Measurements from ENCODE around the gene EFL1. TPM values are rescaled to one million over a fixed set of nuclear protein-coding genes. Genes with fewer than 3 reads are reported as not detected.

Gene EFL1
- total and polyA plus RNA-seq, 9 of the 15 experiments (the other 6 are each of a cell fraction or from before 2014, with no cell fraction given), result 4.8 to 32.5 (median 16.9) TPM

GRCh38 chr15:82081914-82082762 is 180.4 kb downstream of the EFL1 start:
- WGBS (ENCODE audit: insufficient coverage, low coverage, missing lambda C conversion rate), result 38% methylated on average over 14 of the region's 14 CpGs
- peaks cover 5 to 15% of the 10 kb centered on the region in 2 experiments; a peak in 4 of 5 replicates for H3K4me1 ChIP-seq (replicated peaks in 1 of 2; ENCODE audit: control insufficient read depth in 2 of 2, insufficient read depth in 2 of 2, low read length in 2 of 2)
- POLR2A ChIA-PET, result interaction anchor here (1.7 kb wide), 1 partner anchor 9 kb away, joined by 6 read pairs; no protein-coding TSS in a partner anchor
- H3K9me3 ChIP-seq (replicated peaks; ENCODE audit: control insufficient read depth, insufficient read depth, low read depth, low read length), result no peaks in the 10 kb centered on the region
- no peaks in the 10 kb centered on the region for H3K9me1 ChIP-seq (ENCODE audit: control insufficient read depth, insufficient read depth, low read length)
- H3K27me3 ChIP-seq (ENCODE audit: control insufficient read depth in 2 of 2, insufficient read depth in 2 of 2, low read length in 2 of 2), result peaks cover 6 to 7% of the 10 kb centered on the region in 2 experiments; a peak in 3 of 5 replicates
- H3K4me3 ChIP-seq, result no peak overlapping the region
- H3K9ac ChIP-seq (ENCODE audit: insufficient read depth in 1 of 2, low read depth in 2 of 2, low read length in 2 of 2), result 0 out of 4 replicates have a peak overlapping the region, but pooled peaks of 1 of the 2 experiments have one; percentile 43
- intact Hi-C loops (cut with micrococcal nuclease) (no loop called here), in situ Hi-C loops (cut with MboI) (no loop called here)
- no peak overlapping the region for H3K4me2 ChIP-seq (ENCODE audit: insufficient read depth, low read length)
- no TSS peak for BruUV-seq (replicated peaks)
- no peak overlapping the region for H2AFZ ChIP-seq (ENCODE audit: low read depth, low read length)
- H3K27ac ChIP-seq (ENCODE audit: extremely low read depth, low read depth, low read length), result no peak overlapping the region
- ATAC-seq, result peak; percentile 80
- FAIRE-seq, result peak; percentile 84
- H3K79me2 ChIP-seq (ENCODE audit: control insufficient read depth, insufficient read depth, low read length), result no peaks in the 10 kb centered on the region
- H3K36me3 ChIP-seq (ENCODE audit: control insufficient read depth, insufficient read depth, low read length), result no peaks in the 10 kb centered on the region
- peak; percentile 23 to 57 (median 44) for DNase-seq (ENCODE audit: extremely low read depth in 1 of 4, low spot score in 3 of 4)
- CTCF ChIA-PET (ENCODE audit: low intra/inter-chr PET ratio), result no interaction called here
- H4K20me1 ChIP-seq (replicated peaks; ENCODE audit: control insufficient read depth, insufficient read depth, low read length), result no peaks in the 10 kb centered on the region
- TF ChIP-seq ZHX1 (conservative IDR thresholded peaks at IDR 0.05; ENCODE audit: low read length) (no peak), SMC3 (conservative IDR thresholded peaks at IDR 0.05; ENCODE audit: insufficient read depth, low read depth, low read length) (0 out of 2 replicates have a peak, but pooled peaks have one; percentile 9), ARID3A (IDR thresholded peaks at IDR 0.05; ENCODE audit: borderline replicate concordance, low read depth, low read length) (no peak), RAD21 (CRISPR knock-in tag; conservative IDR thresholded peaks at IDR 0.05 in 1 of 2, IDR thresholded peaks at IDR 0.05 in 1 of 2) (peak in 1 of 2 experiments; percentile 74; a peak in 2 of 4 replicates), ZNF3 (CRISPR knock-in tag; IDR thresholded peaks at IDR 0.05) (no peak), RBM22 (IDR thresholded peaks at IDR 0.05; ENCODE audit: low read depth, low read length, poor library complexity, severe bottlenecking) (no peak), NFIX (CRISPR knock-in tag; IDR thresholded peaks at IDR 0.05; ENCODE audit: low read depth) (no peak), FOSL1 (tag; conservative IDR thresholded peaks at IDR 0.05) (peak; percentile 44; the same call in 1 of the 2 replicates), CTCF (IDR thresholded peaks at IDR 0.05 in 2 of 3, conservative IDR thresholded peaks at IDR 0.05 in 1 of 3; ENCODE audit: insufficient read depth in 2 of 3, low read depth in 1 of 3, low read length in 3 of 3) (peak; percentile 57 to 63 (median 57)), ZNF77 (CRISPR knock-in tag; IDR thresholded peaks at IDR 0.05) (no peak), HOXB6 (CRISPR knock-in tag; IDR thresholded peaks at IDR 0.05; ENCODE audit: borderline replicate concordance) (no peak), SMAD1 (IDR thresholded peaks at IDR 0.05; ENCODE audit: low read depth, low read length, partially characterized antibody) (no peak)

All from K562 (cell line).